ENCODE measurements around the gene KLHL29. TPM values are rescaled to one million over a fixed set of nuclear protein-coding genes. Genes with fewer than 3 reads are reported as not detected.

The KLHL29 gene
- total and polyA plus RNA-seq, 2 donors (not counting 3 experiments of a cell fraction or from before 2014, with no cell fraction given): 4.6 to 12.7 TPM

DNA sequence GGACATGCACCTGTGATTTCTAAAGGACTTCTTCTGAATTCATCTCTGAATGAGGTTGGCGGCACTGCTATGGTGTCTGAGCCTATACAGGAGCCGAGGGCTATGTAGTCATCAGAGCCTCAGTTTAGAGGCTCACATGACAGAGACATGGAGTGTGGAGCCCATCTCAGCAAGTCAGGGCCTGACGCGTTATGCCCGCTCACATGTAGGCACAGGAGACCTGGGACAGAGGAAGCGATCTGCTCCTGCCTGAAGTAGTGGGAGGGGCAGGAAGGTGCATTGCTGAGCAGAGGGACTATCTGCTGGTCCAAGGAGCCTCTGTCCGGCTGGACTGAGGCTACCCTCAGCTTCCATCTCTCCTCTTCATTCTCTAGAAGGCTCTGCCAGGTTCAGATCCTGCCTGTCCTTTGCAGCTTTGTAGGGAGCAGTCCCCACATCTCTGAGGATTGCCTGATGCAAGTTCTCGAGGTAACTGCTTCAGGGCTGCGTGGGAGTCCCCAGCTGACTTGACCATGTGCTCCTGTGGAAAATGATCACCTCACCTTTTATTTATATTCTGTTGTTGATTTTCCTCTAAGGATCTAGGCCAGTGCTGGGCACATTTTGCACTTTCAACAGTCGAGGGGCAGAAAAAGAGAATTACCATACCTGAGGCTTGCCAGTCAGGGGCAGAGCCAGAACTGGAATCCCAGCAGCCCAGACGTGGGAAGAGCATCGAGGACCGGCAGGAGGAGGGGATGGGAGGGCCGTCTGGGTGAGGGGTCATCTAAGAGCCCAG lies 16.6 kb downstream of the KLHL29 start:
- no TSS peak for BruUV-seq (replicated peaks)
- intact Hi-C loops (cut with micrococcal nuclease): loop anchor here (5.0 kb wide), 2 partner anchors 96 to 171 kb away; no protein-coding TSS in a partner anchor
- FAIRE-seq: no peak

More for the DNA sequence above, 16.6 kb downstream of the KLHL29 start:
- Histone ChIP-seq H4K20me1 (replicated peaks; ENCODE audit: control insufficient read depth, extremely low read depth, insufficient read depth, low read length) (no peaks in the 10 kb centered on the region), H3K4me3 (replicated peaks in 1 of 3; ENCODE audit: insufficient read depth in 1 of 3, low read depth in 1 of 3, low read length in 3 of 3) (no peak overlapping the region), H2AFZ (ENCODE audit: low read depth, low read length) (no peak overlapping the region), H3K36me3 (ENCODE audit: control insufficient read depth in 2 of 2, extremely low read depth in 1 of 2, insufficient read depth in 2 of 2, low read length in 2 of 2) (no peaks in the 10 kb centered on the region), H3K79me2 (ENCODE audit: control insufficient read depth, insufficient read depth, low read length) (no peaks in the 10 kb centered on the region), H3K4me1 (ENCODE audit: control insufficient read depth, extremely low read depth, insufficient read depth, low read length) (peaks cover 12% of the 10 kb centered on the region), H3K27ac (ENCODE audit: insufficient read depth, low read depth, low read length) (no peak overlapping the region), H3K4me2 (ENCODE audit: insufficient read depth, low read length) (no peak overlapping the region), H3K9me3 (replicated peaks; ENCODE audit: control insufficient read depth, insufficient read depth, low read length) (no peaks in the 10 kb centered on the region), H3K9me1 (replicated peaks; ENCODE audit: control insufficient read depth, extremely low read depth, insufficient read depth, low read length) (no peaks in the 10 kb centered on the region), H3K9ac (replicated peaks; ENCODE audit: extremely low read depth, insufficient read depth, low read length) (no peak overlapping the region), H3K27me3 (ENCODE audit: control insufficient read depth in 2 of 2, insufficient read depth in 2 of 2, low read length in 2 of 2) (no peaks in the 10 kb centered on the region)
- dilution Hi-C loops (cut with MboI; ENCODE audit: extremely low pct_ligation_motif_present, low sequenced_read_pairs): no loop called here
- no peak for DNase-seq (ENCODE audit: low read depth, low spot score)
- TF ChIP-seq FOS (IDR thresholded peaks at IDR 0.05; ENCODE audit: borderline replicate concordance, insufficient read depth, low read length): no peak
- no peak for TF ChIP-seq GATA2 (IDR thresholded peaks at IDR 0.05; ENCODE audit: insufficient read depth, insufficient read length, low read depth, low read length)
- TF ChIP-seq MYC (IDR thresholded peaks at IDR 0.05; ENCODE audit: low read depth, low read length): no peak
- TF ChIP-seq POLR2A (IDR thresholded peaks at IDR 0.05; ENCODE audit: low read depth, low read length): no peak
- TF ChIP-seq EZH2 (IDR thresholded peaks at IDR 0.05; ENCODE audit: borderline replicate concordance, low read depth, low read length, severe bottlenecking): no peak
- no peak for TF ChIP-seq POLR2AphosphoS5 (IDR thresholded peaks at IDR 0.05; ENCODE audit: insufficient read depth, low read depth, low read length)
- TF ChIP-seq, protein P1, sequence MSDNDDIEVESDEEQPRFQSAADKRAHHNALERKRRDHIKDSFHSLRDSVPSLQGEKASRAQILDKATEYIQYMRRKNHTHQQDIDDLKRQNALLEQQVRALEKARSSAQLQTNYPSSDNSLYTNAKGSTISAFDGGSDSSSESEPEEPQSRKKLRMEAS (IDR thresholded peaks at IDR 0.05; ENCODE audit: insufficient read depth, insufficient read length): no peak
- no peak for TF ChIP-seq JUN (IDR thresholded peaks at IDR 0.05; ENCODE audit: borderline replicate concordance, insufficient read depth, insufficient read length, low read depth)
- TF ChIP-seq, protein P2, sequence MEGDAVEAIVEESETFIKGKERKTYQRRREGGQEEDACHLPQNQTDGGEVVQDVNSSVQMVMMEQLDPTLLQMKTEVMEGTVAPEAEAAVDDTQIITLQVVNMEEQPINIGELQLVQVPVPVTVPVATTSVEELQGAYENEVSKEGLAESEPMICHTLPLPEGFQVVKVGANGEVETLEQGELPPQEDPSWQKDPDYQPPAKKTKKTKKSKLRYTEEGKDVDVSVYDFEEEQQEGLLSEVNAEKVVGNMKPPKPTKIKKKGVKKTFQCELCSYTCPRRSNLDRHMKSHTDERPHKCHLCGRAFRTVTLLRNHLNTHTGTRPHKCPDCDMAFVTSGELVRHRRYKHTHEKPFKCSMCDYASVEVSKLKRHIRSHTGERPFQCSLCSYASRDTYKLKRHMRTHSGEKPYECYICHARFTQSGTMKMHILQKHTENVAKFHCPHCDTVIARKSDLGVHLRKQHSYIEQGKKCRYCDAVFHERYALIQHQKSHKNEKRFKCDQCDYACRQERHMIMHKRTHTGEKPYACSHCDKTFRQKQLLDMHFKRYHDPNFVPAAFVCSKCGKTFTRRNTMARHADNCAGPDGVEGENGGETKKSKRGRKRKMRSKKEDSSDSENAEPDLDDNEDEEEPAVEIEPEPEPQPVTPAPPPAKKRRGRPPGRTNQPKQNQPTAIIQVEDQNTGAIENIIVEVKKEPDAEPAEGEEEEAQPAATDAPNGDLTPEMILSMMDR (IDR thresholded peaks at IDR 0.05; ENCODE audit: extremely low read depth in 1 of 2, insufficient read depth in 1 of 2, low read depth in 1 of 2, low read length in 2 of 2): no peak
- CTCF ChIA-PET: no interaction called here
- POLR2A ChIA-PET: no interaction called here

All from endothelial cell of umbilical vein (primary cell).